Heart left ventricle (tissue), 16 donors: ENCODE results near the gene ELMO3. TPM values are rescaled to one million over a fixed set of nuclear protein-coding genes. Genes with fewer than 3 reads are reported as not detected.

Experiments
- ATAC-seq, 4 donors: fragments of 200-7000 bp; cut with Tn5 transposase; one replicate each; pipeline ENCODE4 v1.9.1; 2020 to 2022; ENCODE audit warnings: moderate library complexity in 4 of 4, mild to moderate bottlenecking in 3 of 4, moderate number of reproducible peaks in 1 of 4
- DNase-seq, 5 donors: peaks; one replicate each; pipeline ENCODE4 v3.0.0-alpha.2; 2020
- H3K27ac ChIP-seq, 12 donors: fragments of 200-600 bp; sonication (generic) in 4 of 12; one replicate each; pipeline versions ENCODE4 v1.5.0 to v1.8.0; 2016 to 2022; ENCODE audit warnings: mild to moderate bottlenecking in 2 of 12
- H3K27me3 ChIP-seq, 9 donors: fragments of 200-600 bp; sonication (generic) in 2 of 9; one replicate each; pipeline versions ENCODE4 v1.5.1 to v1.8.0; 2016 to 2022; ENCODE audit warnings: mild to moderate bottlenecking in 3 of 9
- H3K36me3 ChIP-seq, 9 donors: fragments of 200-600 bp; sonication (generic) in 2 of 9; one replicate each; pipeline versions ENCODE4 v1.5.0 to v1.8.0; 2018 to 2022; ENCODE audit warnings: mild to moderate bottlenecking in 2 of 9
- H3K4me1 ChIP-seq, 12 donors: fragments of 200-600 bp; sonication (generic) in 4 of 12; one replicate each; pipeline versions ENCODE4 v1.5.0 to v1.8.0; 2016 to 2022; ENCODE audit warnings: mild to moderate bottlenecking in 3 of 12
- H3K4me3 ChIP-seq, 12 donors: fragments of 200-600 bp; sonication (generic) in 4 of 12; one replicate each; pipeline versions ENCODE4 v1.5.0 to v1.8.0; 2017 to 2022; ENCODE audit warnings: mild to moderate bottlenecking in 9 of 12, moderate library complexity in 4 of 12
- H3K9me3 ChIP-seq, 12 donors: fragments of 200-600 bp; sonication (generic) in 4 of 12; one replicate each; pipeline versions ENCODE4 v1.5.0 to v1.8.0; 2016 to 2022; ENCODE audit warnings: mild to moderate bottlenecking in 1 of 12
- POLR2A ChIP-seq, 2 donors: fragments of 450-650 bp; IDR thresholded peaks; one replicate each; pipeline ENCODE4 v1.6.1; 2017; ENCODE audit warnings: antibody characterized with exemption in 2 of 2, mild to moderate bottlenecking in 2 of 2, moderate library complexity in 2 of 2
- WGBS, 4 donors: extraction: QIAGEN DNeasy Blood & Tissue Kit in 2 of 4; methylation state at CpG; one replicate each; pipeline versions ENCODE4 v1.1.5 to v1.1.7; 2013 to 2018; 5-methylcytosine and 5-hydroxymethylcytosine counted together
- intact Hi-C, 10 donors: fragments of 100-400 bp; cut with DNase I; formaldehyde crosslinking; loops; one replicate each; pipeline versions ENCODE4 v1.11.1 to v1.14.2; 2022
- polyA plus RNA-seq, 2 donors: library from polyadenylated mRNA; stranded (reverse); fragments of 200-250 nt; gene quantifications; one replicate each; pipeline ENCODE4 v1.2.3, GENCODE V29; 2013
- total RNA-seq, 9 donors: library from RNA; depleted of rRNA in 2 of 9; stranded (reverse); fragments of >200 nt in 2 of 9; fragmentation: NEBNext Ultra II Directional in 3 of 9; extraction: Animal tissue kit (Norgen Biotek cat#: 25700) in 3 of 9; gene quantifications; one replicate each; pipeline versions ENCODE4 v1.1.0 to v1.2.4, GENCODE V29; 2016 to 2023
- TF ChIP-seq, protein P1 (sequence below), 12 donors: fragments of 200-600 bp; sonication (generic) in 4 of 12; IDR thresholded peaks; one replicate each; pipeline versions ENCODE4 v1.5.0 to v1.8.0; 2018 to 2022; ENCODE audit warnings: antibody characterized with exemption in 12 of 12, mild to moderate bottlenecking in 5 of 12
- donor health status: ischemic (EF 13 %, LVEDD 7.1; RV severe dilation, severe dysfunction).
- donor health status: healthy with polysubstance abuse.
- donor health status: DM: no; HTN: yes; CAD: no.
- donor health status: DM: no; HTN: no; CAD: no.
- donor health status: ischemic (EF 25% LVEDD 6.9; RV normal size, moderate dysfunction).
- donor health status: ischemic (EF 25% LVEDD 5.7; RV mildly dilated, moderate dysfunction).
- donor health status: healthy.
- donor health status: DM: yes; HTN: yes; CAD: no.
- donor health status: ischemic (EF 35%, LVEDD 5.7; RV mildly dilated, moderate dysfunction).
- donor health status: nonischemic (EF 11% LVEDD 7.7; RV severe dilation, severe dysfunction).
- donor health status: DM: yes; HTN: yes; CAD: no.
- donor health status: PGD.
- donor health status: ischemic (EF 29% LVEDD 5.4; RV normal size, mild dysfunction).
- donor health status: nonischemic (EF 23%, LVEDD 6.1; RV moderate dilation, normal function).

ELMO3 gene
- total and polyA plus RNA-seq, 11 donors: 0.32 to 1.8 (median 0.68) TPM

DNA sequence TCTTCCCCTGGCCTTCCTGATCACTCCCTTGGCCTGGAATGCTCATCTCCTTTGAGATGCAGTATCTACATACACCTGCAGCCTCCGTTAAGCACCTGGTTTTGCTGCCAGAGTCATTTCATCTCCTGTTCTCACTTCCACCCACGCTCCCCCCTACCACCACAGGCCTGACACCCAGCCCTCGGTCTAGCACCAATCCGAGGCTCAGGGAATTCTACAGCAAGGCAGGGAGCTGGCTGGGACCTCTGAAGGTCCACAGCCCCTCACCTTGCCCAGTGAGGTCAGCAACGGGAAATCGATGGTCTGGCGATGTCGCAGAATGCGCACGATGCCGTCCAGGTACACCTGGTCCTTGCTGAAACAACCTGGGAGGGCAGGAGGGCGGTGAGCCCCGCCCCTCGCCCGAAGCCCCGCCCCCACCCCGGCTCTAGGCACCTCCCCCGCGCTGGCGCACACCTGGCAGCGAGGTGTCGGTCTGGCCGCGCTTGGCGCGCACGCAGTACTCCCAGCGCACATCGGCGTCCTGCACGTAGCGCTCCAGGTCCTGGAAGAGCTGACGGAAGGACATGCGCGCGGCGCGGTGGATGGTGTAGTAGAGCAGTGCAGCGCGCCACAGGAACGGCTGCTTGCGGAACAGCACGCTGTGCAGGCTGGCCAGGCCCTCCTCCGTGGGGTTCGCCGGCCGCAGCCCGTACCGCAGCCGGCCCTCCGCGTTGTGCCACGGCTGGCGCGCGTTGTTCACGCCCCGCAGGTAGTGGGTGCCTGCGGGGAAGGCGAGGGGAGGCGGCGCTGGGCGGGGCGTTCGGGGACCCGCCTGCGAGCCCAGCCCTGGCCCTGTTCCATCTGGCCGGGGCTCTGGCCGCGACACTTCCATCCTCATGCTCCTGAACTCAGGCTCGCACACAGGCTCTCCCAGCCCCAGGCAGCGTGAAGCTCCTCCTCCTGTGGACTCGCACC, 20.9 kb upstream of the ELMO3 start:
- 6 to 30% (median 17%) methylated on average over 16 to 73 of the region's 73 CpGs for WGBS, 4 donors
- peak overlapping the region; percentile 10 to 63 (median 50) for H3K4me3 ChIP-seq
- TF ChIP-seq POLR2A (IDR thresholded peaks at IDR 0.05): no peak
- TF ChIP-seq, protein P1, sequence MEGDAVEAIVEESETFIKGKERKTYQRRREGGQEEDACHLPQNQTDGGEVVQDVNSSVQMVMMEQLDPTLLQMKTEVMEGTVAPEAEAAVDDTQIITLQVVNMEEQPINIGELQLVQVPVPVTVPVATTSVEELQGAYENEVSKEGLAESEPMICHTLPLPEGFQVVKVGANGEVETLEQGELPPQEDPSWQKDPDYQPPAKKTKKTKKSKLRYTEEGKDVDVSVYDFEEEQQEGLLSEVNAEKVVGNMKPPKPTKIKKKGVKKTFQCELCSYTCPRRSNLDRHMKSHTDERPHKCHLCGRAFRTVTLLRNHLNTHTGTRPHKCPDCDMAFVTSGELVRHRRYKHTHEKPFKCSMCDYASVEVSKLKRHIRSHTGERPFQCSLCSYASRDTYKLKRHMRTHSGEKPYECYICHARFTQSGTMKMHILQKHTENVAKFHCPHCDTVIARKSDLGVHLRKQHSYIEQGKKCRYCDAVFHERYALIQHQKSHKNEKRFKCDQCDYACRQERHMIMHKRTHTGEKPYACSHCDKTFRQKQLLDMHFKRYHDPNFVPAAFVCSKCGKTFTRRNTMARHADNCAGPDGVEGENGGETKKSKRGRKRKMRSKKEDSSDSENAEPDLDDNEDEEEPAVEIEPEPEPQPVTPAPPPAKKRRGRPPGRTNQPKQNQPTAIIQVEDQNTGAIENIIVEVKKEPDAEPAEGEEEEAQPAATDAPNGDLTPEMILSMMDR (IDR thresholded peaks at IDR 0.05): no peak
- peaks cover 0 to 4% (median 0%) of the 10 kb centered on the region in 9 donors for H3K27me3 ChIP-seq
- peak overlapping the region in 8 of 12 donors; percentile 6 to 77 (median 41) for H3K27ac ChIP-seq
- peaks cover 0 to 13% (median 0%) of the 10 kb centered on the region in 9 donors for H3K36me3 ChIP-seq
- H3K9me3 ChIP-seq: no peaks in the 10 kb centered on the region
- intact Hi-C loops: loop anchor here in 1 of 10 donors (10.0 kb wide), 1 partner anchor 63 kb away; no protein-coding TSS in a partner anchor
- DNase-seq (peak in 2 of 5 donors; percentile 70 to 71), ATAC-seq (peak in 3 of 4 donors; percentile 23 to 42 (median 38))
- H3K4me1 ChIP-seq: peaks cover 5 to 61% (median 36%) of the 10 kb centered on the region in 12 donors

GRCh38 chr16:67179421-67180080, 19.4 kb upstream of the ELMO3 start:
- no peak overlapping the region for H3K4me3 ChIP-seq
- WGBS, 4 donors: 86 to 97% (median 93%) methylated on average over 6 to 13 of the region's 13 CpGs

DNA sequence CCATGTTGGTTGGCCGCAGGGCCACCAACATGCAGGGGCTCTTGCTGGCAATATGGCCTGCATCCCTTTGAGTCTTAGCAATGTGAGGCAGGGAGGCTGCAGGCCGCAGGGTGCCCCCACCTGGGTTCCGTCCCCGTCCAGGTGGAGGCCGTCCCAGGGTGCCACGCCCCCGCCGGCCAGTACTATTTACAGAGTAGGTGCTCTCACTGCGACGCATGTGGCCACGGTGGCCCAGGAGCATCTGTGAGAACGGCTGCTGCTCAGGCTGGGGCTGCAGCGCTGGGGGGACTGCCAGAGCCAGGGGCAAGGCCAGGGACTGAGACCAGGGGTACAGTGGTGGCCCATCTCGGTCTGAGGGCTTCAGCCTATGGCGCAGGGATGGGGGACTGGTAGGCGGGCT, 18.8 kb upstream of the ELMO3 start:
- no peak for DNase-seq
- Histone ChIP-seq H3K27ac (no peak overlapping the region), H3K4me1 (peaks cover 0 to 54% (median 30%) of the 10 kb centered on the region in 12 donors), H3K36me3 (peaks cover 0 to 9% (median 0%) of the 10 kb centered on the region in 9 donors), H3K9me3 (no peaks in the 10 kb centered on the region), H3K4me3 (no peak overlapping the region), H3K27me3 (no peaks in the 10 kb centered on the region)
- intact Hi-C loops: loop anchor here in 3 of 10 donors (10.0 kb wide), 1 partner anchor 205 kb away; no protein-coding TSS in a partner anchor
- TF ChIP-seq POLR2A (IDR thresholded peaks at IDR 0.05): no peak
- TF ChIP-seq, protein P1 (IDR thresholded peaks at IDR 0.05): no peak
- WGBS, 4 donors: 93 to 97% (median 95%) methylated on average over 9 to 16 of the region's 16 CpGs
- ATAC-seq: no peak

More at GRCh38 chr16:67179421-67180080, 19.4 kb upstream of the ELMO3 start:
- Histone ChIP-seq H3K9me3 (no peaks in the 10 kb centered on the region), H3K36me3 (peaks cover 0 to 13% (median 0%) of the 10 kb centered on the region in 9 donors), H3K27me3 (peaks cover 0 to 2% (median 0%) of the 10 kb centered on the region in 9 donors), H3K4me1 (peaks cover 5 to 54% (median 30%) of the 10 kb centered on the region in 12 donors), H3K27ac (no peak overlapping the region)
- intact Hi-C loops: loop anchor here in 3 of 10 donors (10.0 kb wide), 2 partner anchors 65 to 205 kb away; no protein-coding TSS in a partner anchor
- DNase-seq (no peak), ATAC-seq (no peak)
- no peak for TF ChIP-seq POLR2A (IDR thresholded peaks at IDR 0.05)
- TF ChIP-seq, protein P1 (IDR thresholded peaks at IDR 0.05): no peak
